Skeletal muscle cell (primary cell): ENCODE data around the gene GRN.
"Not testable (repeated sequence)": the region's sequence is repeated elsewhere in the genome, so short reads cannot be mapped to it uniquely, and the experiment has no call there.

Source experiments
- DNase-seq: peaks from one replicate; pipeline ENCODE4 v3.0.0-alpha.2; 2010; ENCODE audit warnings: low read depth
- H3K4me3 ChIP-seq: 2 replicates; pipeline ENCODE4 v1.5.1; 2011; ENCODE audit warnings: low read depth, mild to moderate bottlenecking, control low read depth, low read length, moderate library complexity

The GRN gene

GRCh38 chr17:44358066-44358465, 13.0 kb downstream of the GRN start:
- DNase-seq = no peak
- no peak overlapping the region for H3K4me3 ChIP-seq

GRCh38 chr17:44359006-44359405, 13.9 kb downstream of the GRN start:
- H3K4me3 ChIP-seq = no peak overlapping the region
- no peak for DNase-seq

GRCh38 chr17:44359458-44360143, 14.5 kb downstream of the GRN start:
- no peak for DNase-seq

DNA sequence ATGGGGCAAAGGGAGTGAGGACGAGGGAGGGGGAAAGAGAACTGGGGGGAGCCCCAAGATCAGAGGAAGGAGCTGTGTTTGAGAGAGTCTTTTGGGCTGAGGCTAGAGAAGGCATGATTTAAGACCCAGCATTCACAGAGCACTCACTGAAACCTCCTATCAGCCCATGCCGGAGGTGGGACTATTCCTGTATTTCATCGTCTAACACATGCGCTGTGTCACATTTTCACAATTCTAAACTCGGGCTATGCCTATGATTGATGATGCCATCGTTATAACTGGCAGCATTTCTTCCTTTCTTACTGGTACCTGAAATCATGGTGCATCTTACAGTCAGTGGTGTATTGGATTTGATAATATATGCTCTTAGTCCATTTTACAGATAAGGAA, 15.0 kb downstream of the GRN start:
- H3K4me3 ChIP-seq = no peak overlapping the region
- no peak for DNase-seq

More at GRCh38 chr17:44359458-44360143, 14.5 kb downstream of the GRN start:
- no peak overlapping the region for H3K4me3 ChIP-seq

GRCh38 chr17:44360826-44361225, 15.7 kb downstream of the GRN start:
- no peak overlapping the region for H3K4me3 ChIP-seq

DNA sequence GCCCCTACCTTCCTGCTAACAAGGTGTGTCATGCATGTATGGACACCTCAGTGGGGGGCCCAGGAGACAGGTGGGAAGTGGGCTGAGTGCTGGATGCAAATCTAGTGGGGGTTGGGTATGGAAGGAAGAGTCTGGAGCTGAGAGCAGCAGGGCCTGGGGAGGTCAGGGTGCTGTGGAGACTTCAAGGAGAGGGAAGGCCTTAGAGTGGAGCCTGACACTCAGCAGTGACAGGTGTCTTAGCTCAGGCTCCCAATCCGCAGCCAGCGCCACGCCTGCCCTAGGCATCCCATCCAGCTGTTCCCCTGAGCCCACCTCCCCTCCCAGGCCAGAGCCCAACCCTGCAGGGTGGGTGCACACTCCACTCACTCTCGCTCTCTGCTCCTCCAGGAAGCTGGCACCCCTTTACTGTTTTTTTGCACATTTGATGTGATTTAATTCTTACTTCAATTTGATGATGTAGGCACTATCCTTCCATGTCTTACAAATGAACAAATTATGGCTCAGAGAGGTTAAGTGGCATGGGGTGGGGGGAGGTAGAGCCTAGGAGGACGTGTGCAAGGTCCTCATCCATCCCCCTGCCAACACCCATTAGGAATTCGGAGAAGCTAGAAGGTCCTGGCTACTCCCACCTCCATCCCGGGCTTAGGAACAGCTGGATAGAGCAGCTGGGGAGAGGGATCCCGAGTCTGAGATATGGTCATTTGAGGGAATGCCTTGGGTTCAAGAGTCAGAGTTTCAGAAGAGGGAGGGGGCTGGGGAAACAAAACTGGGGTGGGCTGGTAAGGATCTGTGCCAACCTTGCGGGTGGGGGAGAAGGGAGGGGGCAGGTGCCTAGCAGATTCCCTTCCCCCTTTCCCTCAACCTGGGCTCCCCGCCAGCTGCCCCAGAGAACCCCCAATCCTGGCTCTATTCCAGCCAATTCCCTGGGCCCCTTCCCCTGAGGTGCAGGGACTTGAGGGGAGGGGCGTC, 16.5 kb downstream of the GRN start:
- no peak for DNase-seq
- peak overlapping the region; percentile 84 for H3K4me3 ChIP-seq

More at GRCh38 chr17:44360826-44361225, 15.7 kb downstream of the GRN start:
- DNase-seq = no peak

GRCh38 chr17:44362459-44362948, 17.4 kb downstream of the GRN start:
- H3K4me3 ChIP-seq = peak overlapping the region; percentile 84
- no peak for DNase-seq

- no peak for DNase-seq
- H3K4me3 ChIP-seq = peak overlapping the region; percentile 84
These were observed 18.0 kb downstream of the GRN start for GRCh38 chr17:44362949-44363612.

- no peak for DNase-seq
These were observed 18.6 kb downstream of the GRN start, which contains the start of gene FAM171A2 for GRCh38 chr17:44363613-44364159. FAM171A2 (minus strand) TSS chr17:44363853; CDS start chr17:44363714, 139 bp downstream.

GRCh38 chr17:44365051-44365450, 19.9 kb downstream of the GRN start:
- DNase-seq, H3K4me3 ChIP-seq: not testable (repeated sequence)

More at GRCh38 chr17:44363613-44364159, 18.6 kb downstream of the GRN start, which contains the start of gene FAM171A2:
- H3K4me3 ChIP-seq = peak within 1 kb of the TSS; percentile 84

GRCh38 chr17:44367231-44367979, 22.3 kb downstream of the GRN start:
- DNase-seq = no peak
- H3K4me3 ChIP-seq = no peak overlapping the region

GRCh38 chr17:44368391-44369243, 23.5 kb downstream of the GRN start:
- not testable (repeated sequence) for H3K4me3 ChIP-seq, DNase-seq

GRCh38 chr17:44369414-44370023, 24.4 kb downstream of the GRN start:
- H3K4me3 ChIP-seq, DNase-seq: not testable (repeated sequence)

DNA sequence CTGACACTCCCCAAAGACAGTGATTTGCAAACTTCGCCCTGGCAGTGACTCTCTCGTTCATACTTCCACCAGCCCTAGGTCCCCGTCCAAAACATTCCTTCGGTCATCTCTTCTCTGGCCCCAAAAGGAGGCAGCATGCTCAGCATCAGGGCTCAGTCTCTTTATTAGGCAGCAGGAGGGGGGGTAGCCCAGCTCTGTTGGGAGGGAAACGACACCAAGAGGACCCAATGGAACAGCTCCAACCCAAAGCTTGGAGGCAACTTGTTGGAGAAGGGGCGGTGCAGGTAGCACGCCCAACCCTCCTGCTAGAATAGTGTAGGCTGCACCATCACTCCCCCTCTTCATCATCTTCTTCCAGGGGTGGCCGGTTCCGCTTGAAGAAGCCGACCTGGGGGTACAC, 26.9 kb downstream of the GRN start:
- no peak overlapping the region for H3K4me3 ChIP-seq
- DNase-seq = no peak

- no peak overlapping the region for H3K4me3 ChIP-seq
- DNase-seq = no peak
These were observed 29.4 kb downstream of the GRN start for GRCh38 chr17:44374306-44375195.

DNA sequence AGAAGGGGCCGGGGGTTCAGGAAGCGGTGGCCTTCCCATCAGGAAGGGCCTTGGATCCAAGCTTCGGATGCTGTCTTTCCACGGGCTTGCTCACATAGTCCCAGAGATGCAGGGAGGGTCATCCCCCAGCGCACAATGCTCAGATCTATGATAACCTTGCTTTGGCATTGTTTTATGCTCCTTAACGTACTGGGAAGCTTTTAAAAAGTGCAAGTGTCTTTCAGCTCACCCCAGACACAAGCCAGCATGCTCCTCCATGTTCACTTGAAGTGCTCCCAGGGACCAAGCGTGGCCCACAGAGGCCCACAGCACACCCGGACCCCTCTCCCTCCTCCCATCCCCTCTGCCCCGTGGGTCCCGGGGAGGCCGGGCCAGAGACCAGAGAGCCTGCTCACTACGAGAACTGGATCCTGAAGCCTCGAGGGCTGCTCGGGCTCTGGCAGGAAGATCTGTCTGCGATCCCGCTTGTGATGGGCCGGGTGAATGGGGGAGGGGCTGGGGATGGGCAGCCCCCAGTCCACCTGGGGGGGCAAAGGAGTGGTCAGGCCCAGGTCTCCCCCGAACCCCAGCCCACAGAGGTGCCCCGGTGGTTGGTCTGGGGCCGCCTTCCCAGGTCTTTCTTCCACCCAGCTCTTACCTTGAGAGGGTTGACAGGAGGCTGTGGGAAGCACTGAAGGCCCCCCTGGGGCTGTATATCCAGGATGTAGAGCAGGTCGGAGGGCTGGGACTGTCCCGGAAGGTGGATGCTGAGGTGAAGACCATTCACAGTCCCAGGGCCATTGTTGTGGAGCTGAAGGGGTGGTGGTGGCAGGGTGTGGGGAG, 30.3 kb downstream of the GRN start:
- no peak for DNase-seq

More for the DNA sequence above, 30.3 kb downstream of the GRN start:
- H3K4me3 ChIP-seq = no peak overlapping the region
